SJCRH30 (cell line): ENCODE data around the gene WWOX. TPM values are rescaled to one million over a fixed set of nuclear protein-coding genes. Genes with fewer than 3 reads are reported as not detected.

Experiments used
- DNase-seq, 2 experiments: peaks; one replicate each; pipeline ENCODE4 v3.0.0-alpha.2; 2015 to 2020
- H3K27ac ChIP-seq: fragments of 250-450 bp; sonication (Bioruptor Pico); 2 replicates; pipeline ENCODE4 v1.5.1; 2020; ENCODE audit warnings: mild to moderate bottlenecking, moderate library complexity
- H3K27me3 ChIP-seq: fragments of 250-450 bp; sonication (Bioruptor Pico); 2 replicates; pipeline ENCODE4 v1.5.1; 2020; ENCODE audit warnings: mild to moderate bottlenecking, moderate library complexity
- H3K36me3 ChIP-seq: fragments of 250-450 bp; sonication (Bioruptor Pico); 2 replicates; pipeline ENCODE4 v1.5.1; 2020; ENCODE audit warnings: mild to moderate bottlenecking, moderate library complexity
- H3K4me1 ChIP-seq: fragments of 250-450 bp; sonication (Bioruptor Pico); 2 replicates; pipeline ENCODE4 v1.5.1; 2020; ENCODE audit warnings: mild to moderate bottlenecking, moderate library complexity
- H3K4me3 ChIP-seq: fragments of 250-450 bp; sonication (Bioruptor Pico); 2 replicates; pipeline ENCODE4 v1.5.1; 2020; ENCODE audit warnings: mild to moderate bottlenecking, moderate library complexity
- H3K9me3 ChIP-seq: fragments of 250-450 bp; sonication (Bioruptor Pico); replicated peaks from 2 replicates; pipeline ENCODE4 v1.5.1; 2020; ENCODE audit warnings: mild to moderate bottlenecking, moderate library complexity
- total RNA-seq: library from RNA; depleted of rRNA; stranded (reverse); fragments of >200 nt; shearing (Covaris generic); gene quantifications from 2 replicates; pipeline ENCODE4 v1.2.3, GENCODE V29; 2014

The WWOX gene
- total RNA-seq, 1 experiment from 2014 or later: 16.4 TPM

- Histone ChIP-seq H3K9me3 (no peaks in the 10 kb centered on the region), H3K27me3 (no peaks in the 10 kb centered on the region), H3K4me3 (no peak overlapping the region), H3K4me1 (no peaks in the 10 kb centered on the region), H3K36me3 (no peaks in the 10 kb centered on the region), H3K27ac (no peak overlapping the region)
- no peak for DNase-seq
Measured at GRCh38 chr16:79097166-79097565, 997.7 kb downstream of the WWOX start.

GRCh38 chr16:79097771-79098170 lies 998.3 kb downstream of the WWOX start:
- no peaks in the 10 kb centered on the region for H3K27me3 ChIP-seq
- H3K27ac ChIP-seq: no peak overlapping the region
- H3K36me3 ChIP-seq: no peaks in the 10 kb centered on the region
- DNase-seq: no peak
- no peak overlapping the region for H3K4me3 ChIP-seq
- no peaks in the 10 kb centered on the region for H3K4me1 ChIP-seq
- no peaks in the 10 kb centered on the region for H3K9me3 ChIP-seq

- H3K36me3 ChIP-seq: no peaks in the 10 kb centered on the region
- no peak for DNase-seq
- no peak overlapping the region for H3K27ac ChIP-seq
- H3K4me1 ChIP-seq: no peaks in the 10 kb centered on the region
- no peaks in the 10 kb centered on the region for H3K27me3 ChIP-seq
- no peaks in the 10 kb centered on the region for H3K9me3 ChIP-seq
- no peak overlapping the region for H3K4me3 ChIP-seq
Measured at GRCh38 chr16:79098907-79099306, 999.5 kb downstream of the WWOX start.

GRCh38 chr16:79099716-79100115 lies 1000.3 kb downstream of the WWOX start:
- Histone ChIP-seq H3K4me1 (no peaks in the 10 kb centered on the region), H3K9me3 (no peaks in the 10 kb centered on the region), H3K27me3 (no peaks in the 10 kb centered on the region), H3K4me3 (no peak overlapping the region), H3K36me3 (no peaks in the 10 kb centered on the region), H3K27ac (no peak overlapping the region)
- DNase-seq: no peak

GRCh38 chr16:79100447-79100846 lies 1001.0 kb downstream of the WWOX start:
- no peaks in the 10 kb centered on the region for H3K36me3 ChIP-seq
- DNase-seq: no peak
- H3K27ac ChIP-seq: no peak overlapping the region
- no peak overlapping the region for H3K4me3 ChIP-seq
- H3K9me3 ChIP-seq: no peaks in the 10 kb centered on the region
- no peaks in the 10 kb centered on the region for H3K27me3 ChIP-seq
- no peaks in the 10 kb centered on the region for H3K4me1 ChIP-seq

- no peaks in the 10 kb centered on the region for H3K27me3 ChIP-seq
- H3K36me3 ChIP-seq: no peaks in the 10 kb centered on the region
- H3K27ac ChIP-seq: no peak overlapping the region
- H3K4me3 ChIP-seq: no peak overlapping the region
- no peaks in the 10 kb centered on the region for H3K9me3 ChIP-seq
- no peaks in the 10 kb centered on the region for H3K4me1 ChIP-seq
- DNase-seq: no peak
Measured at GRCh38 chr16:79101491-79101890, 1002.0 kb downstream of the WWOX start.

- H3K9me3 ChIP-seq: no peaks in the 10 kb centered on the region
- H3K4me1 ChIP-seq: no peaks in the 10 kb centered on the region
- no peak overlapping the region for H3K4me3 ChIP-seq
- H3K27me3 ChIP-seq: no peaks in the 10 kb centered on the region
- no peak overlapping the region for H3K27ac ChIP-seq
- H3K36me3 ChIP-seq: no peaks in the 10 kb centered on the region
- no peak for DNase-seq
Measured at GRCh38 chr16:79104567-79104966, 1005.1 kb downstream of the WWOX start.

- H3K9me3 ChIP-seq: no peaks in the 10 kb centered on the region
- no peaks in the 10 kb centered on the region for H3K36me3 ChIP-seq
- no peaks in the 10 kb centered on the region for H3K27me3 ChIP-seq
- no peak overlapping the region for H3K4me3 ChIP-seq
- H3K4me1 ChIP-seq: no peaks in the 10 kb centered on the region
- no peak overlapping the region for H3K27ac ChIP-seq
- no peak for DNase-seq
Measured at GRCh38 chr16:79107301-79107700, 1007.8 kb downstream of the WWOX start.

- Histone ChIP-seq H3K36me3 (no peaks in the 10 kb centered on the region), H3K27me3 (no peaks in the 10 kb centered on the region), H3K4me1 (no peaks in the 10 kb centered on the region), H3K4me3 (no peak overlapping the region), H3K27ac (no peak overlapping the region), H3K9me3 (no peaks in the 10 kb centered on the region)
- no peak for DNase-seq
Measured at GRCh38 chr16:79109771-79110170, 1010.3 kb downstream of the WWOX start.

GRCh38 chr16:79110242-79110641 lies 1010.8 kb downstream of the WWOX start:
- H3K27me3 ChIP-seq: no peaks in the 10 kb centered on the region
- H3K9me3 ChIP-seq: no peaks in the 10 kb centered on the region
- H3K4me3 ChIP-seq: no peak overlapping the region
- no peak overlapping the region for H3K27ac ChIP-seq
- H3K36me3 ChIP-seq: no peaks in the 10 kb centered on the region
- DNase-seq: no peak
- H3K4me1 ChIP-seq: no peaks in the 10 kb centered on the region

- Histone ChIP-seq H3K4me1 (no peaks in the 10 kb centered on the region), H3K36me3 (no peaks in the 10 kb centered on the region), H3K4me3 (no peak overlapping the region), H3K27me3 (no peaks in the 10 kb centered on the region), H3K9me3 (no peaks in the 10 kb centered on the region), H3K27ac (no peak overlapping the region)
- no peak for DNase-seq
Measured at GRCh38 chr16:79110953-79111352, 1011.5 kb downstream of the WWOX start.

- H3K4me3 ChIP-seq: no peak overlapping the region
- H3K27me3 ChIP-seq: no peaks in the 10 kb centered on the region
- H3K9me3 ChIP-seq: no peaks in the 10 kb centered on the region
- H3K4me1 ChIP-seq: no peaks in the 10 kb centered on the region
- no peaks in the 10 kb centered on the region for H3K36me3 ChIP-seq
- no peak for DNase-seq
- no peak overlapping the region for H3K27ac ChIP-seq
Measured at GRCh38 chr16:79112462-79112861, 1013.0 kb downstream of the WWOX start.

GRCh38 chr16:79113826-79114225 lies 1014.4 kb downstream of the WWOX start:
- Histone ChIP-seq H3K27me3 (no peaks in the 10 kb centered on the region), H3K4me3 (no peak overlapping the region), H3K9me3 (no peaks in the 10 kb centered on the region)

GRCh38 chr16:79114759-79115158 lies 1015.3 kb downstream of the WWOX start:
- Histone ChIP-seq H3K4me3 (no peak overlapping the region), H3K4me1 (no peaks in the 10 kb centered on the region), H3K36me3 (no peaks in the 10 kb centered on the region), H3K27ac (no peak overlapping the region), H3K9me3 (no peaks in the 10 kb centered on the region), H3K27me3 (no peaks in the 10 kb centered on the region)
- no peak for DNase-seq

More at GRCh38 chr16:79113826-79114225, 1014.4 kb downstream of the WWOX start:
- Histone ChIP-seq H3K36me3 (no peaks in the 10 kb centered on the region), H3K27ac (no peak overlapping the region), H3K4me1 (no peaks in the 10 kb centered on the region)
- DNase-seq: no peak

GRCh38 chr16:79121906-79122305 lies 1022.5 kb downstream of the WWOX start:
- H3K27ac ChIP-seq: no peak overlapping the region
- H3K9me3 ChIP-seq: no peaks in the 10 kb centered on the region
- no peaks in the 10 kb centered on the region for H3K27me3 ChIP-seq
- DNase-seq: peak; percentile 5 to 42
- no peak overlapping the region for H3K4me3 ChIP-seq
- H3K4me1 ChIP-seq: no peaks in the 10 kb centered on the region
- H3K36me3 ChIP-seq: no peaks in the 10 kb centered on the region

- Histone ChIP-seq H3K27me3 (no peaks in the 10 kb centered on the region), H3K4me1 (no peaks in the 10 kb centered on the region), H3K4me3 (no peak overlapping the region), H3K36me3 (no peaks in the 10 kb centered on the region), H3K9me3 (no peaks in the 10 kb centered on the region), H3K27ac (no peak overlapping the region)
- no peak for DNase-seq
Measured at GRCh38 chr16:79122343-79122742, 1022.9 kb downstream of the WWOX start.
